ENCODE measurements around the gene STAP2.

Gene STAP2

GRCh38 chr19:4338441-4339355 lies at the start of gene STAP2:
TSS of gene STAP2 (minus strand) at chr19:4338827. CDS start at chr19:4338753, 74 bp downstream.
- DNase-seq: peak in 5 of 6 experiments; percentile 13 to 47 (median 25)

DNA sequence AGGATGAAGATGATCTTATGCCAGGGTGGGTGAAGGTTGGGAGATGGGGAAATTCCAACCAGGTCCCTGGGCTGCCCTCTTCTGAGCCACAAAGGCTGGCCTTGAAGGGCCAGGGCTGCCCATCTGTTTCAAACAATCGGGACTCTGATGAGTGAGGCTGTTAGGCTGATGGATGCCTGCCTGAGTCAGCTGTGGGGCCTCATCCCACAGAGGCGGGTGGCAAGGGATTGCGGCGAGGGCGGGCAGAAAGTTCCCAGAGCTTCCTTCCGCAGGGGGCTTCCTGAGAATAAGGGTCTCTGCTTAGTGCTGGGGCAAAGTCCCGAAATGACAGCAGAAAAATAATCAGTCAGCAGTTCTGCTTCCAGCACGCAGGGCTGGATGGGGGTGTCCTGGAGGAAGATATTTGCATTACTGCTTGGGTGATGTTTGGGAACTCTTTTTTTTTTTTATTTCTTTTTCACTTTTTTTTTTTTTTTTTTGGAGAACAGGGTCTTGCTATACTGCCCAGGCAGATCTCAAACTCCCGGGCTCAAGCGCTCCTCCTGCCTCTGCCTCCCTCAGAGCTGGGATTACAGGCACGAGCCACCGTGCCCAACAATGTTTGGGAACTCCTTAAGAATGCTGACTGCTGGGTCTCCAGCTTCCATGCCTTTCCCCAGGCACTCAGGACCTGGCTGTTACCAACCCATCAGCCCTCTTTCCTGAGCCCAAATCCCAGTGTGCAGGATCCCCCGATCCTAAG lies 47.6 kb upstream of the STAP2 start:
- no peak for DNase-seq

DNA sequence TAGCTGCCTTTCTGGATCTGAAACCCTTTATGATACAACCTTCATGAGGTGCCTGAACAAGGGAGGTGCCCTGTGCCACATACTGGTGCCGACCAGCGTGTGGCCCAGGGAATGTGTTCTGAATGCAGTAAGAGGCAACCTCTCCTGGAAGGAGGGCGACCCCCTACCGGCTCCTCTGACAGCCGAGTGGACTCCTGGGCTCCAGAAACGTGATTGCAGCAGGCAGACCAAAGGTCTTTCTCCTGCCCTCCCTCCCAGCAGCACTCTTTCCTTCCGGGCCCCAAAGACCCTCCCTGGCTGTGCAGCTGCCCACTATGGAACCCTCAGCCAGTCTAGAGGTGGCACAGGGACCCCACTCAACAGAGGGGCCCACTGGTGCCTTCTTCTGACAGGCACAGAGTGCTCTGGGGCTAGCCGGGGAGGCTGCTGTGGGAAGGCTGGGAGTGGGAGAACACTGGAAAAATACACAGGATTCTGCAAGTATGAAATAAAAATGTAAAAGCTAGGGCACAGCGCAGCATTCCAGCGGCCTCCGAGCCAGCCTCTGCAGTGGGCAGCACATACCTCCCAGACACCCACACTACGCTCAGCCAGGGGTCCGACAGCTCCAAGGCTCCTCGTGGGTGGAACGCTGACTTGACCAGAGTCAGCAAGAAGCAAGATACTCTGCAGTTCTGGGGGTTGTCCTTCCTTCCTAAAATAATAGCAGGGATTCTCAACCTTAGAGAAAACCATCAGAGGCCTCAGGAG lies 46.8 kb upstream of the STAP2 start:
- DNase-seq: no peak

DNA sequence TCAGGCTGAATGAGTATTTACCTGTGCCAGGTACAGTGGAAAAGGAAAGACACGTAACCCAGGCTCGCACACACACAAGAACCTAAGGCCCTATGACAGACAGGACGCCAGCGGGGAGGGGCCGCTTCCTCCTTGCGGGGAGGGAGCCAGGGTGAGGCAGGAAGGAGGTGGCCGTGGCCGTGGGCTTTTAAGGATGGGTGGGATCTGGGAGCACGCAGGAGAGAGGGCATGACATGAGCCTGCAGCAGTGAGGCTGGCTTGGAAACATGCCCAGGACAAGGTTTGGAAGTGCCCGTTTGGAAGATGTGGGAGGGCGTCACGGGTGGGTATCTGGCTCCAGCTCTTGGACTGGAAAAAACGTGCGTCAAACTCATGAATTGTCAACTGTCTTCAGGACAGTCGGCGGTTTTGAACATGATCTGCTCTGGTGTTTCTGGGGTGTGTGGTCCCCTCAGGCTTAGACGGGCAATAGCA lies 41.7 kb upstream of the STAP2 start:
- DNase-seq: peak; percentile 31 to 66 (median 43)

GRCh38 chr19:4379383-4380253 lies 41.0 kb upstream of the STAP2 start:
- peak in 3 of 6 experiments; percentile 6 to 56 (median 22) for DNase-seq

- no peak for DNase-seq
These were observed 40.3 kb upstream of the STAP2 start for GRCh38 chr19:4378886-4379285.

- no peak for DNase-seq
These were observed 38.6 kb upstream of the STAP2 start for GRCh38 chr19:4376991-4377781.

DNA sequence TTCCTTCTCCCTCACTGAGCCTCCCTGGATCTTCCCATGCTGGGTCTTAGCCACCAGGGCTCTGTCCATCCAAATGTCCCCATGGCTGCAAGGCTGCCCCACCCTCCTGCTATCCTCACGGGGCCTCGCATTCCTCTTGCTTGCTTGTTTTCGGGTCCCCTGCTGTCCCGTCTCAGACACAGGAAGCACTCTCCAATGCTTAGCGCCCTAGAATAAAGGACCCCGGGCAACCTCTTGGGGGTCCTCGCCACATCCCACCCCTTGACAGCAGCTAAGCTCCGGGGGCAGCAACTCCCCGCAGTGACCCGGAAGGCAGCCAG lies 38.0 kb upstream of the STAP2 start:
- no peak for DNase-seq

DNA sequence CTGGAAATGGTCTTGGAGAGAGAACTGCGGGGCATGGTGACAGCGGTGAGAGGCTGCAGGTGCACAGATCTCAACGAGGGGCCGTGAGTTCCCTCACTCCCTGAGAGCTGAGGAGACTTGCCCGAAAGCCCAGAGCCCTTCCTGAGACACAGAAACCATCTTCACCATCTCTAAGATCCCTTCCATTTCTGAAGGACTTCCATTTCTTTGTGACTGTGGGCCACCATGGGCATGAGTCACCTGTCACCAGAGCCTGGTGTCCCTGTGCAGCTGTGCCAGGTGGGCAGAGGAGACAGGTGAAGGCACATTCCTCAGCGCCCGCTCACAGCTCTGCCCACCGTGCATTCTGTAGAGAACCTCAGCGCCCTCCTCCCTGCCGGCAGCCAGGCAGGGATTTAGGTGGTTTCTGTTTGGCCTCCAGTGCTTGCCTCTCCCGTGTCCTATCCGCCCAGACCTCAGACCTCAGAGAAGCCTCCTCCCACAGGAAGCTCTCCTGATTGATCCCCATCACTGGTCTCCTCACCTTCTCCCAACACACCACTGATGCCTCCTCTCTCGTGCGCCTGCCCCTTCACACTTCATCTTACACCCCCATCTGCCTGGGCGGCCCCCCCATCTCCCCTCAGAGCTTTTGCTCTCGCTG lies 37.5 kb upstream of the STAP2 start:
- no peak for DNase-seq

DNA sequence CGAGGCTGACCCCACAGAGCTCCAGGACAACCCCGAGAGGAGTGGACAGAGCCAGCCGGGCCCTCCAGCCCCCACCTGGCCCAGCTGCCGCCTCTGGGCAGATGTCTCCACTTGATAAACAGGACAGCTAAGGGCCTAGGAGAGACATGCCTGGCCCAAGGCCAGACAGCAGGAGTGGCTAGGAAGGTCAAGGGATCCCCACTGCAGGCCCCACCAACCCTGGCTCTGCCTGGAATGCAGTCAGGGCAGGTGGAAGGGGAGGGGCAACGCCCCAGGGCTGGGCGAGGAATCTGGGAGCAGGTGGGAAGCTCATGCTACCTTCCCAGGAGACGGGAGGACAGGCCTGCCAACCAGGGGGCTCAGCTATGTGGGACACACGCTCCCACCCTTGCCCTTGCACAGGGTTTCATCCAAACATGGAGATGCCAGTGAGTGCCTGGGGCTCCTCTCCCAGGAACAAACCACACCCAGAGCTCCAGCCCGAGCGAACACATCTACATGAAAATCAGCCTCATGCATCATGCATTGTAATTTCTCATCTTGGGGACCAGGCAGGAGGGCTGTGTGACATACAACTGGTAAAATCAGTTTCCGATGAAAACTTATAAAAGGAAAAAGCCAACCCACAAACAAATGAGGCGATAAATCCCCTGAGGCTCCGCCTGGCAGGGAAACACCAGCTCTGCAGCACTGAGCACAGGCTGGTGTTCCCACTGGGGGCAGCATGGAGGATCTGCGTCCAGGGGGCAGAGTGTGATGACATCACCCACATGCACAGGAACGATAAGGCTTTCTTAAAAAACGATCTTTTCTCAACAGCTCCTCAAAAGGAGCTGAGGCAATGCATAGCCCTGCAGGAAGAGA lies 36.8 kb upstream of the STAP2 start:
- no peak for DNase-seq

DNA sequence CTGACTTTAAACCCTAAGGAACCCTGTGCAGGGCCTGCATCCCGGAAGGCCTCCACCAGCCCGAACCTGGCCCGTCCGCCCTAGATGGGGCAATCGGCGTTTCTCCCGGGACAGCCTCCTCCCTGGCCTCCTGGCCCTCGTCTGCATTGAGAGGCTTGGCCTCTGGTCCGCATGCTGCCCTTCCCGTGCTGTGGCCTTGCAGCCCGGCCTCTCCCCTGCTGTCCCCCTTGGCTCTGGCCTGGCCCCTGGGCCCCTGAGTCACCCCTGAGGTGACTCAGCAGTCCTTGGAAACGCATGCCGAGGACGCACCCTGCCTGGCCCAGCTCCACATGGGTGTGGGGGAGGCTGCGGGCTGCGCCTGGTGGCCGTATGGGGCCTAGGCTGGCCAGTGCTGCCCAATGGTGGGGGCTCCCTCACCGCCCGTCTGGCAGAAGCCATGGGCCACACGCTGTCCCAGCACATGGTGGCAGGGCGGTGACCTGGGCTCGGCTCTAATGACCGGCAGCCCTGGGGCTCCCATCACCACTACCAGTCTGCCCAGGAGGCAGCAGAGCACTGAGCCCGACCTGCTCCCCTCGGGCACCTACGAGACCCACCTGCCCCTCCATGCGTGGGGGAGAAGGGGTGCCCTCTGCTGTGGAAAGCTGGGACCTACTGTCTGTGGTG lies 36.0 kb upstream of the STAP2 start:
- DNase-seq: no peak

DNA sequence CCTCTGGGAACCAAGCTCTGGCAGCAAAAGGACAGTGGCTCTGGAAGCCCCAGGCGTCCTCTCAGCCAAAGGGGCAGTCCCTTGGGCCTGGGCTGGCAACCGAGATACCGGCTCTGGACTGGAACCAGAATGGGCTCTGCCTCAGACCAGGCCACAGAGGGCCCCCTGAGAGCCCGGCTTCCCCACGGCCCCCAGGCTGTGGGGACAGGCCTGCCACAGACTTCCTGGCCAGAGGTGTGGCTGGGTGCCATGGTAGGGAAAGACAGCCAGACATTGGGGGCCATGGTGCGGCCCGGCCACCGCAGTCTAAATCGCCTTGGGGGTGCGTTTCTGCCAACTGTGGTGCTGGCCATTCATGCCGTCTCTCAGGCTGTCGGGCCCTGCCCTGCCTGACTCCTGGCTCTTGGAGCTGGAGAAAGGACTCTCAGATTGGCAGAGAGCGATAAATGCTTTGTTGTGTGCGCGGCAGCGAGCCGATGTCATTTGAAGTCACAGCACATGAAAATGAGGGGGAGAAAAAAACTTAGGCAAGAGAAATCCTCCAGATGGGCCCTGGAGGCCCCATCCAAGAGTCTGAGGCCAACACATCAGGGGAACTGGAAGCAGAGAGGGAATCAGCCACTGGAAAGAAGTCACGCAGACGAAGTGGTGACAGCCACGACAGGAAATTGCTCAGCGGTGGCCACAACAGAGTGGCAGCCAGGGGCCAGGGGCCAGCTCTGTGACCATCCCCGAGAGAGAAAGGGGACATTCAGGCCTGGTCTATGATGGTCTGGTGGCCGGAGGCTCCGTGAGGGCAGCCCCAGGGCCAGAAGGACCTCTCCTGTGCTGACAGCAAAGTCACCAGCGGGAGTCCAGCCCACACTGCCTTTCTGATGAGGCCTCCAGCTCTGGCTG lies 35.2 kb upstream of the STAP2 start:
- no peak for DNase-seq

DNA sequence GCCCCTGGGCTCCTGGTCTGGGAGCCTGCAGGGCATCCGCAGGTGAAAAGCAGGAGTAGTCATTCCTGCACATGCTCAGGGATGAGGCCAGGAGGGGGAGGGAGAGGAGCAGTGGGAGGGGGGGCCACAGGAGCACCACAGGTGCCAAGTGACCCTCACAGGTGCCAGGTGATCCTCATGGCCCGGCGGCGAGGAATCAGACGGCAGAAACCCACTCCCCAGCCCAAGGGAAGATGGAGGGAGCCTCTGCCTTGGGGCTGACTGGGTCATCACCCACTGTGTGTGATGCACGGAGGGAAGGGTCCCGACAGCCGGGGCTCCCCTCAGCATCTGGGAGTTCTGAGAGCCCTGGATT lies 34.4 kb upstream of the STAP2 start:
- DNase-seq: no peak

DNA sequence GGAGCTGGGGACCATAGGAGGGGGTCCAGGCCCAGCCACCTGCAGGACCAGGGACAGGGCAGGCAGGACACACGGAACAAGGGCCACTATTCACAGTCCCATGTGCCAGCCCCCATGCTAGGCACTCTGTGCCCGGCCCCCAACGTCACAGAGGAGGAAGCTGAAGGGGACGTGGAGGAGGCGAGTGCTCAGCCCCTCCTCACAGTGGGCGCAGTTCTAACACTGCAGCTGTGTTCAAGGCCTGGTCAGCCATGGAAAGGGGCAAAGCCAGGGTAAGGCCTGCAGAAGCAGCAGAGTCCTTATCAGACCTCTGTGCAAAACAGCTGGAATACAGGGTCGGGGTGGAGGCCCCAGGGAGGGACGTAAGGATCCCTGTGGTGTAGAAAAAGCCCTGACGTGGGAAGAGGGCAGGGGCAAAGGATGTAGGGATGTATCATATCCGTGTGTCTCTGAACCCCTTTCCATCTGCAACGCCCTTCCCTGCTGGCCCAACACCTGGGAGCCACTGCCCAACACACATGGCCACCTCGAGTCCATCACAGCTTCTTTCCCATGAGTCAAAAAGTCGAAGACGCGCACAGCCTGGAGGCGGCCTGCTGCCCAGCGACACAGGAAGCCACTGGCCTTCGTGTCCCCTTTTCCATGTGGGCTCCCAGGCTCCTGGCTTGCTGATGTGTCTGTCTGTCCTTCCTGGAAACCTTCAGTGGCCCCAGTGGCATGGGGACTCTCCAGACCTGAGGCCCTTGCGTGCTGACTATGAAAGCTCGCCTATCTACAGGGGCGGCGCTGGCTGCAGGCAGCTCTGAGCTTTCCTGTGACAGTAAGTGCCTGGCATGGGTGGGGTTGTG lies 33.8 kb upstream of the STAP2 start:
- DNase-seq: no peak

DNA sequence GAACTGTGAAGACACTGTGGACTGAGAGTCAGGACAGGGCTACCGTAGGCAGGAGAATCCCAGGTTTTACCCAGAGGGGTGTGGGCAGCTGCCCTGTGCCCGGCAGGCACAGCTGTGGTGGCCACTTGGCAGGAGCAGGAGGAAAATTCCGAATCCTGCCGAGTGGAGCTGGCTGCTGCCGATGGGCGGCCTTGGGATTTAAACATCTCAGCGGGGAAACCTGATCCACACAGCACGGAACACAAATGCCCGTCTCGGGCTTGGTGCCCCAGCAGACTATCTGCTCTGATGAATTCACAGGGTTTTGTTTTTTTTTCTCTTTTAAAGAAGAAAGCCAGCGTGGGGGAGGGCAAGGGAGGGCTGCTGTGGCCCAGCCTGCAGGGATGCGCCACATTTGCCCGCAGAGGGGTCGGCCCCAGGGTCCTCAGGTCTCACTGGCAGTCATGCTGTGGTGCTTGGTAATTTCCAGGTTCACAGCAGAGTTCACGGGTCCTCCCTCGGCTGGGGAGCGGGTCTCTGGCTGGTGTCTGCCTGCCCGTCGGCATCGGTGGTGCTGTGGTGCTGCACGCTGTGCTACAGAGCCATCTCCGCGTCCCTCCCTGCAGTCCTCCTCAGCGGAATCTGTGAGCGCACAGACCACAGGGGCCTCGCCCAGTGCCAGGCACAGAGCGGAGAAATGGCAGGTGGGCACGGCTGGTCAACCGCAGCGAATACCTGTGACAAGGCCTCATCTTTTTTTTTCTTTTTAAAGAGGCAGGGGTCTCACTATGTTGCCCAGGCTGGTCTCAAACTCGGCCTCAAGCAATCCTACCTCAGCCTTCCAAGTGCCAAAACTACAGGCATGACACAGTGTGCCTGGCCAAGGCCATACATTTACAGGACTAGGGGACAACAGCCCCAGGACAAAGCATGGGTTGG lies 32.9 kb upstream of the STAP2 start:
- no peak for DNase-seq

GRCh38 chr19:4370418-4371041 lies 31.9 kb upstream of the STAP2 start:
- no peak for DNase-seq

All from stimulated activated naive CD4-positive, alpha-beta T cell (primary cell).